Measurements from ENCODE around the gene SPSB3.
"Not testable (repeated sequence)": the region's sequence is repeated elsewhere in the genome, so short reads cannot be mapped to it uniquely, and the experiment has no call there.

SPSB3 gene

GRCh38 chr16:1740781-1741490 lies 41.4 kb downstream of the SPSB3 start:
- DNase-seq, result no peak

- no peak for DNase-seq
Measured at GRCh38 chr16:1740234-1740633, 42.1 kb downstream of the SPSB3 start.

GRCh38 chr16:1734816-1735215 lies 47.6 kb downstream of the SPSB3 start:
- no peak for DNase-seq

- no peak for DNase-seq
Measured at GRCh38 chr16:1734123-1734522, 48.2 kb downstream of the SPSB3 start.

GRCh38 chr16:1732551-1732987 lies 49.8 kb downstream of the SPSB3 start:
- DNase-seq, result not testable (repeated sequence)

GRCh38 chr16:1732071-1732470 lies 50.3 kb downstream of the SPSB3 start:
- DNase-seq, result no peak

GRCh38 chr16:1731603-1732002 lies 50.8 kb downstream of the SPSB3 start:
- DNase-seq, result no peak

GRCh38 chr16:1731073-1731472 lies 51.3 kb downstream of the SPSB3 start:
- no peak for DNase-seq

GRCh38 chr16:1729445-1729844 lies 52.9 kb downstream of the SPSB3 start:
- DNase-seq, result no peak

GRCh38 chr16:1729026-1729425 lies 53.3 kb downstream of the SPSB3 start:
- no peak for DNase-seq

GRCh38 chr16:1727651-1728624 lies 54.4 kb downstream of the SPSB3 start:
- no peak for DNase-seq

Data from fibroblast of skin of back (primary cell).